ENCODE data around the gene EVC.

EVC gene

GRCh38 chr4:5858020-5858769 is 147.2 kb downstream of the EVC start:
- TF ChIP-seq CTCF (IDR thresholded peaks at IDR 0.05; ENCODE audit: extremely low read depth, missing control alignments), result no peak
- DNase-seq (ENCODE audit: low spot score), result no peak

GRCh38 chr4:5863461-5864113 is 152.6 kb downstream of the EVC start:
- TF ChIP-seq CTCF (IDR thresholded peaks at IDR 0.05; ENCODE audit: extremely low read depth, missing control alignments), result no peak
- no peak for DNase-seq (ENCODE audit: low spot score)

Data from GM20000 (cell line).